ENCODE results near the gene UBR2.

The UBR2 gene

DNA sequence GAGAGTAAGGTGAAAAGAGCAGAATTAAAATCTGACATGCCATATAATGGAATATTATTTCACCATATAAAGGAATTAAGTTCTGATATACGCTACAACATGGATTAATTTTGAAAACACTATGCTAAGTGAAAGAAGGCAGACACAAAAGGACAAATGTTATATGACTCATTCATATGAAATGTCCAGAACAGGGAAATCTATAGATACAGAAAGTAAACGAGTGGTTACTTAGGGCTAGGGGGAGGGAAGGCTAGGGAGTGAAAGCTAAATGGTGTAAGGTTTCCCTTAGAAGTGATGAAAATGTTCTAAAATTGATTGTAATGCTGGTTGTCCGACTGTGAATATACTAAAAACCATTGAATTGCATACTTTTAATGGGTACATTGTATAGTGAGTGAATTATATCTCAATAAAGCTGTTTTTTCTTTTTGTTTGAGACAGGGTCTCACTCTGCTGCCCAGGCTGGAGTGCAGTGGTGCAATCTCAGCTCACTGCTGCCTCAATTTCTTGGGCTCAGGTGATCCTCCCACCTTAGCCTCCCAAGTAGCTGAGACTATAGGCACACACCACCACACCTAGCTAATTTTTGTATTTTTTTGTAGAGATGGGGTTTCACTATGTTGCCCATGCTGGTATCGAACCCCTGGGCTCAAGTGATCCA, 150.4 kb downstream of the UBR2 start:
- Histone ChIP-seq H3K4me3 (no peak overlapping the region), H3K27ac (no peak overlapping the region)
- no peak for DNase-seq (ENCODE audit: low spot score)
- TF ChIP-seq, protein P1, sequence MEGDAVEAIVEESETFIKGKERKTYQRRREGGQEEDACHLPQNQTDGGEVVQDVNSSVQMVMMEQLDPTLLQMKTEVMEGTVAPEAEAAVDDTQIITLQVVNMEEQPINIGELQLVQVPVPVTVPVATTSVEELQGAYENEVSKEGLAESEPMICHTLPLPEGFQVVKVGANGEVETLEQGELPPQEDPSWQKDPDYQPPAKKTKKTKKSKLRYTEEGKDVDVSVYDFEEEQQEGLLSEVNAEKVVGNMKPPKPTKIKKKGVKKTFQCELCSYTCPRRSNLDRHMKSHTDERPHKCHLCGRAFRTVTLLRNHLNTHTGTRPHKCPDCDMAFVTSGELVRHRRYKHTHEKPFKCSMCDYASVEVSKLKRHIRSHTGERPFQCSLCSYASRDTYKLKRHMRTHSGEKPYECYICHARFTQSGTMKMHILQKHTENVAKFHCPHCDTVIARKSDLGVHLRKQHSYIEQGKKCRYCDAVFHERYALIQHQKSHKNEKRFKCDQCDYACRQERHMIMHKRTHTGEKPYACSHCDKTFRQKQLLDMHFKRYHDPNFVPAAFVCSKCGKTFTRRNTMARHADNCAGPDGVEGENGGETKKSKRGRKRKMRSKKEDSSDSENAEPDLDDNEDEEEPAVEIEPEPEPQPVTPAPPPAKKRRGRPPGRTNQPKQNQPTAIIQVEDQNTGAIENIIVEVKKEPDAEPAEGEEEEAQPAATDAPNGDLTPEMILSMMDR (IDR thresholded peaks at IDR 0.05): no peak

DNA sequence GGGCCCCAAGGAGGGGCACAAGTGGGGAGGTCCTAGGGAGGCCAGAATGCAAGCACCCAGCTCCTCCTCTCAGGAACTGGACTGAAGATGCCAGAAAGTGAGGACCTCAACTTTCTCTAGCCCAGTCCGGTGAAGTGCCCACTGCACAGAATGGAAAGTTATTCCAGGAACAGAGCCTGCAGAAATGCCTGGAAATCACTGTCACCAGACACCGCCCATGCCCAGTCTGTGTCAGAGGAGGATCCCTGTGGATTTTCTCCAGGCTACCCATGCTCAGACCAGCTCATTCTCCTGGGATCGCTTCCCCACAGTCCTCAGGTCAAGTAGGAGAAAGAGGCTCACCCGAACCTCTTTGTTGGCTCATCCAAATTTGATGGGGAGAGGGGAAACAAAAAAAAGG, 152.0 kb downstream of the UBR2 start:
- TF ChIP-seq, protein P1 (IDR thresholded peaks at IDR 0.05): no peak

DNA sequence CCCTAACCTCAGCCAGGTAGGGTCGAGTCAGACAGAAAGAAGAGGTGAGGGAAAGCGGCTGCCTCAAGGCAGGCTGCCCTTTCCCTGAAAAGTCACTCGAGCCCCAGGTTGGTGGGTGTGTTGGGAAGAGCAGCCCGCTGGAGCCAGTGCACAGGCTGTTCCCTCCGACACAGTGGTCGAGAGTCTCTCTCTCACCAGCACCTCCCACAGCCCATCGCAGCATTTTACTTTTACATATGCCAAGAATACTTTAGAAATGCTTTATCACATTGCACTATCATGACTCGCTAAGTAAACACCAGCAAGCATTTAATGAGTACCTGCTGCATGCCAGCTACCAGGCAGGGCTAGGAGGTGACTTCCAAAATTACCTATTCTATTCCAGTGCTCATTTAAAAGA, 156.9 kb downstream of the UBR2 start:
- TF ChIP-seq, protein P1 (IDR thresholded peaks at IDR 0.05): no peak
- no peak for DNase-seq (ENCODE audit: low spot score)
- H3K27ac ChIP-seq: no peak overlapping the region
- no peak overlapping the region for H3K4me3 ChIP-seq

More for the DNA sequence above, 152.0 kb downstream of the UBR2 start:
- no peak for DNase-seq (ENCODE audit: low spot score)
- H3K27ac ChIP-seq: no peak overlapping the region
- no peak overlapping the region for H3K4me3 ChIP-seq

DNA sequence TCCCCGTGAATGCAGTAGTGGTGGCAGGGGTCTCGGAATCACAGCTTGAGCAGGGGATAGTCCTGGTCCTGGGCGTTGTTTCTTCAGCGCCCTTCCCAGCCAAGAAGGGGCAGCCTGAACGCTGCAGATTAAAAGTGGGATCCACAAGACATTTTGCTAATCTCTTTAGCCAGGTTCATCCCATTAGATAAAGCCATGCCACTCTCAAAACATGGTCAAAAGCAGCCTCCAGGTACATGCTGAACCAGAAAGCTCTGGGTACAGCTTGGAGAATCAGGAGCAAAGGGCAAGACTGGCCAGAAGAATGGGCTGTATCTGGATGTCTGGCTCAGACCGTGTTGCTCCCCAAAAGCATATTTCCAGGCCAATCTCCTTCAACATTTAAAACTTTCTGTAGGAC, 158.7 kb downstream of the UBR2 start, which contains the start of gene PRPH2:
Gene PRPH2 (minus strand): TSS at position 101 of the 400 bp plus-strand sequence. CDS start 263 bp downstream, outside the sequence.
- no peak for DNase-seq (ENCODE audit: low spot score)
- no peak within 1 kb of the TSS for H3K27ac ChIP-seq
- TF ChIP-seq, protein P1 (IDR thresholded peaks at IDR 0.05): no peak
- H3K4me3 ChIP-seq: no peak within 1 kb of the TSS

DNA sequence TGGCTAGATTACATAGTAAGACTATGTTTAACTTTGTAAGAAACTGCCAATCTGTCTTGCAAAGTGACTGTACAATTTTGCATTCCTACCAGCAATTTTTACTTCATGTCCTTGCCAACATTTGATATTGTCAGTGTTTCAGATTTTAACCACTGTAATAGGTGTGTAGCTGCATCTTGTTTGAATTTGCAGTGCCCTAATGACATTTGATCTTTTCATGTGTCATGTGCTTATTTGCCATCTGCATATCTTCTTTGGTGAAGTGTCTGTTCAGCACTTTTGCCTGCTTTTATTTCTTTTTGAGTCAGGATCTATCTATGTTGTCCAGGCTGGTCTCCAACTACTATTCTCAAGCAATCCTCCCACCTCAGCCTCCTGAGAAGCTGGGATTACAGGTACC, 161.0 kb downstream of the UBR2 start:
- no peak overlapping the region for H3K27ac ChIP-seq
- TF ChIP-seq, protein P1 (IDR thresholded peaks at IDR 0.05): no peak
- DNase-seq (ENCODE audit: low spot score): no peak
- no peak overlapping the region for H3K4me3 ChIP-seq

DNA sequence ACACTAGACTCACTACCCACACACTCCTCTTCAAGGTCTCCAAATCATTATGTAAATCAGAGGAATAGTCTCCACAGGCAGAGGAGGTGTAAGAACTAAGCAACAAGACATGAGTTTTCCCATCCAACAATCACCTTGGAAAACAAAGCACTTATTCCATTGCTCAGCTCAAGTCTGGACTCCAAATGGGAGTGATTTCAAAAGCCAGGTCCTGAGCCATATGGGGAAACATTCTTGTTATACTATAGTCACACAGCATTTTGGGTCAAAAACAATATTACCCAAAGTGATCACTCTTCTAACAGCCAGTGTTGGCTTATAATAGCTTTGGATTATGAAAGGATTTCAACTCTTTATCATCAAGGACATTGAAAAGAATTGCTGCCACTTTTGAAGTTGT, 162.2 kb downstream of the UBR2 start:
- TF ChIP-seq, protein P1 (IDR thresholded peaks at IDR 0.05): no peak
- no peak for DNase-seq (ENCODE audit: low spot score)
- H3K4me3 ChIP-seq: peak overlapping the region; percentile 73
- H3K27ac ChIP-seq: peak overlapping the region in 1 of 2 donors; percentile 65

DNA sequence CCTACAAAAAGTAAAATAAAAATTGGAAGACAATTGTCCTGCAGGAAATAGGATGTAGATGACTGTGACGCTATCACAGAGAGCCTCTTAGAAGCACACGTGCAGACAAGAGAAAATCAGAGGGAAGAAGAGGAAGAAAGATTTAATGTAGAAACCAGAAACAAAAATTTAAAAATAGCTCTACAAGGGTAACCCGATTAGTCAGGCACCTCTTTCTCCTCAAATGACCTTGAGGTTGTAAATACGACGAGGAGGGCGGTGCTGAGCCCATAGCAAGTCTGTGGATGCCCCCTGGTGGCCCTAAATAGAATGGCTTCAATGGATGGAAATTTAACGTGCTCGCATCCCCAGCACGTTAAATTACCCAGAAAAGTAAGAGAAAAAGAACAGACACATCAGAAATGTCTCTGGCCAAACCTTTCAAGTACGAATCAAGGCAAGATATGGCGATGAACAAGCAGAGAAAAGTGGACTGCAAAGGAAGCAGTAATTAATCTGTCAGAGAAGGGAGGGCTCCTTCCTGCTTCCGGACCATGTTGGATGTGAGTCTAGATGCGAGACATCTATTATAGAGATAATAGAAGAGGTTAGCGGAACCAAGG, 162.8 kb downstream of the UBR2 start:
- peak; percentile 82 for DNase-seq (ENCODE audit: low spot score)
- Histone ChIP-seq H3K27ac (peak overlapping the region; percentile 65 to 72), H3K4me3 (peak overlapping the region; percentile 73)
- TF ChIP-seq, protein P1 (IDR thresholded peaks at IDR 0.05): peak; percentile 85

Data from coronary artery (tissue), 2 donors.